Skin epidermis (tissue), 12 donors: ENCODE data around the gene RPS13.
"Not testable (repeated sequence)": the region's sequence is repeated elsewhere in the genome, so short reads cannot be mapped to it uniquely, and the experiment has no call there.

Experiments used
- H3K27ac ChIP-seq, 21 experiments: fragments of 200-600 bp; sonication (generic) in 11 of 21; one replicate each; pipeline ENCODE4 v1.5.0; 2020; ENCODE audit warnings: mild to moderate bottlenecking in 3 of 21, inconsistent platforms in 2 of 21, moderate library complexity in 2 of 21
- H3K4me3 ChIP-seq, 7 experiments: fragments of 200-600 bp; sonication (generic) in 2 of 7; one replicate each; pipeline ENCODE4 v1.5.0; 2020; ENCODE audit warnings: inconsistent platforms in 2 of 7, mild to moderate bottlenecking in 2 of 7, moderate library complexity in 1 of 7

RPS13 gene

DNA sequence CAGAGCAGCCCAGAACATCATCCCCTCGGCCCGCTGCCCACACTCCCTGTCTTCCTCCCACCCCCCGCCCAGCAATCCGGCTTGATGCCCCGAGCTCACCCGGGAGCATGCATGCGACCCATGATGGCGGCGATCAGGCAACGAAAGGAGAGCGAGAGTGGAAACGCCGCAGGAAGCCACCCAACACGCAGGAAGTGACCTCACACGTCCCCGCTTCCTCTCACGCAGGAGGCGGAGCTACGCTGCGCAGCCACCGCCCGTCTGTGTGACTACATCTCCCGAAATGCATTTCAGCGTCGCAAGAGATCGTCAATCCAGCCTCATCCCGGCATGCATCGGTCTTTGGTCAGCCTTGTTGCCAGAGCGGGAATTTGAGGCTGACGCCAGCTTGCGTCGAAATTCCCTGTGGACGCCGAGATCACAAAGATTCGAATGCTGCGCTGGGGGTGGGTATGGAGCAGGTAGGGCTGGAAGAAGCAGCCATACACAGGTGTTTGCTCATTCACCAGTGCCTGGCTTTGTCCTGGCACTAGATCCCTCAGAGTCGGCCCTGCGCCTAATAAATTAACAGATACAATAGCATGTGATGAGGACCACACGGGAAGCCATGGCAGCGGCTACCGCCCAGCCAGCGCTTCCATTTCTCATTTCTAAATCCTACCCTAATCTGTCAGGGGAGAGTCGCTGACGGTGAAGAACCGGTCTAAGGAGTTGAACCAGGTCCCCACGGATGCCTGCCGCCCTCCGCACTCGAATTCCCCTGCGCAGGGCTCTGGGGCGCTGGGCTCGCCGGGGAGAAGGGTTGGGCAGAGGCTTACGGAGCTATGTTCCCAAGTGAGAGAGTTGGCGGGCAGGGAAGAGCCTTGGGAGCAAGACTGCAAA lies at the start of gene RPS13:
Gene RPS13 (minus strand): TSS at position 148 of the 882 bp plus-strand sequence. CDS start 26 bp downstream, at position 122.
- peak within 1 kb of the TSS; percentile 86 to 98 (median 95) for H3K27ac ChIP-seq
- H3K4me3 ChIP-seq, result peak within 1 kb of the TSS; percentile 82 to 96 (median 92)

DNA sequence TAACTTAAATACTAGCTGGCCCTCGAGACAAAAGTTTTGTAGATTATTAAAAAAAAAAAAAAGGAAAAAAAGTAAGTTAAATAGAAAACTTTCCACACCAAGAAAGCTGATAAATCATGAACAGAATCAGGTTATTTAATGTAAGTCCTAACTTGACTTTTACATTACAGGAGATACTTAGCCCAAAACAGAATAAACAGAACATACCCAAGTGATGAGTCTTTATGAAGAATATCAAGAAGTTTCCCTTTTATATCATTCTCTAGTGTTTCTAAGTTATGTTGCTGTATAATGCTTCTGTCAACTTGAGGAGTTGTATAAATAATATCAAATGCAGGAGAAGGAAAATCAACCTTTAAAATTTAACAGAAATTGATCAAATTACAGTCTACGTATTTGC lies 44.5 kb upstream of the RPS13 start:
- Histone ChIP-seq H3K27ac (no peak overlapping the region), H3K4me3 (no peak overlapping the region)

DNA sequence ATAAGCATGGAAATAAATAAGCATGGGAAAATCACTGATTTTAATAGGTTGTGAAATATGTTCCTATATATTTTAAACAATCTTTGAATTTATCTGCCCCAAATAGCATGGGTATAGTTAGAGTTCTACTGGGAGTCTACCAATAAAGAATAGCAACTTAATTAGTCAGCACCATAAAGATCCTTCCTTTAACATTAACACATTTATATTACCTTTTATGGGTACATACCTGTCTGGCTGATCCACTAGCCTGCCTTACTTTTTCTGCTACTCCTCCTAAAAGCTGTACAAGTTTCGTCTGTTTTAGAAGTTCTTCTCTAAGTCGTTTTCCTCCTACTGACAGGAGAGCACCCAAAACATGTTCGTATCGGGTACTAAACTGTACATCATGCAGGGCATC lies 39.8 kb upstream of the RPS13 start:
- Histone ChIP-seq H3K27ac (no peak overlapping the region), H3K4me3 (no peak overlapping the region)

DNA sequence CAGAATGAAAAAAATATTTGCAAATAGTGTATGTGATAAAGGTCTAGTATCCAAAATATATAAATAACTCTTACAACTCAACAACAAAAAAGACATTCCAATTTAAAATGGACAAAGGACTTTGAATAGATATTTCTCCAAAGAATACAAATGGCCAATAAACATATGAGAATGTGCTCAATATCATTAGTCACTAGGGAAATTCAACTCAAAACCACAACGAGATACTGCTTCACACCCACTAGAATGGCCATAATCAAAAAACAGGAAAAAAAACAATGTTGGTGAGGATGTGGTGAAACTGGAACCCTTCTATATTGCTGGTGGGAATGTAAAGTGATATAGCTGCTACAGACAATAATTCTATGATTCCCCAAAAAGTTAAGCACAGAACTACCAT lies 38.6 kb upstream of the RPS13 start:
- H3K27ac ChIP-seq, result no peak overlapping the region
- no peak overlapping the region for H3K4me3 ChIP-seq

DNA sequence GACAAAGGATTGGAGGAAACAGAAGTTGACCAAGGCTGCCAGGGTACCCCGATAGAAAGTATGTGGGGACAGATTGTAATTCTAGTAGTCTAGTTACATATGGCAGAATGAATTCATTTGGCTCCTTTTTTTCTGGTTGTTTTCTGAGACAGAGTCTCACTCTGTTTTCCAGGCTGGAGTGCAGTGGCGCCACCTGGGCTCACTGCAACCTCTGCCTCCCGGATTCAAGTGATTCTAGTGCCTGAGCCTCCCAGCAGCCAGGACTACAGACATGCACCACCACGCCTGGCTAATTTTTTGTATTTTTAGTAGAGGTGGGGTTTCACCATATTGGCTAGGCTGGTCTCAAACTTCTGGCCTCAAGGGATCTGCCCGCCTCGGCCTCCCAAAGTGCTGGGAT lies 30.3 kb upstream of the RPS13 start:
- H3K27ac ChIP-seq, H3K4me3 ChIP-seq: not testable (repeated sequence)

DNA sequence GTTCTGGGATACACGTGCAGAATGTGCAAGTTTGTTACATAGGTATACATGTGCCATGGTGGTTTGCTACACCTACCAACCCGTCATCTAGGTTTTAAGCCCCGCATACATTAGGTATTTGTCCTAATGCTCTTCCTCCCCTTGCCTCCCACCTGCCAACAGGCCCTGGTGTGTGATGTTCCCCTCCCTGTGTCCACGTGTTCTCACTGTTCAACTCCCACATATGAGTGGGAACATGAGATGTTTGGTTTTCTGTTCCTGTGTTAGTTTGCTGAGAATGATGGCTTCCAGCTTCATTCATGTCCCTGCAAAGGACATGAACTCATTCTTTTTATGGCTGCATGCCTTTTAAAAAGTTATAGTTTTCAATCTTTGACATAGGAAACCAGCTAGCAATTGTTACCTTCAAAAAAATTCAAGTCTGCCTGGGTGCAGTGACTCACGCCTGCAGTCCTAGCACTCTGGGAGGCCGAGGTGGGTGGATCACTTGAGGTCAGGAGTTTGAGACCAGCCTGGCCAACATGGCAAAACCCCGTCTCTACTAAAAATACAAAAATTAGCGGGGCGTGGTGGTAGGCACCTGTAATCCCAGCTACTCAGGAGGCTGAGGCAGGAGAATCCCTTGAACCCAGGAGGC lies 28.1 kb upstream of the RPS13 start:
- not testable (repeated sequence) for H3K4me3 ChIP-seq, H3K27ac ChIP-seq

DNA sequence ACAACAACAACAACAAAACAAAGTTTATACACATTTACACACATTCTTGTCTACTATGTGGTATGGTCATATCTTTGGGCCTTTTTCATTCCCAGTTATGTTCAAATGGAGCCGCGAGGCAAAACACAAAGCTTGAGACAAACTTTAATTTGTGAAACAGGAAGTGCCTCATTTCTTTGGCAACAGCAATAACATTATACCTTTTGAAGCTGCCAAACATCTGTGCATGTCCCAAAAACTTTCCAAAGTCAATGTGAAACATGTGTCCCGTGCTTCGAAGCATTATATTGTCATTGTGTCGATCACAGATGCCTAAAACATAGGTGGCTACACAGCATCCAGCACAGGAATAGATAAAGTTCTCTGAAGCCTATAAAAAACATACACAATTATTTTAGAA lies 25.0 kb upstream of the RPS13 start:
- Histone ChIP-seq H3K27ac (no peak overlapping the region), H3K4me3 (no peak overlapping the region)

DNA sequence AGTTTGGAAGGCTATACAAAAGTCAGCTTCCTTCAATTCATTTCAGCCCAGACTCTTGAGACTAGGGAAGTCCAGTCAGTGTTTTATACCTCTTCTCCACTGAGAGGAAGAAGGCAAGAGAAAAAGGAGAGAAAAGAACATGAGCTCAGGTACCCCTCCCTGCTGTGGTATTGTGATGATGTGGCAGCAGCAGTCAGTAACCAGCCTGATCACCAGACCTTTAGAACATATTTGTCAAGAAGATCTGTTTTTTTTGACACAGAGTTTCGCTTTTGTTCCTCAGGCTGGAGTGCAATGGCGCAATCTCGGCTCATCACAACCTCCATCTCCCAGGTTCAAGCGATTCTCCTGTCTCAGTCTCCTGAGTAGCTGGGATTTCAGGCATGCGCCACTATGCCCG lies 21.2 kb upstream of the RPS13 start:
- peak overlapping the region in 3 of 21 experiments; percentile 21 to 58 (median 26) for H3K27ac ChIP-seq

DNA sequence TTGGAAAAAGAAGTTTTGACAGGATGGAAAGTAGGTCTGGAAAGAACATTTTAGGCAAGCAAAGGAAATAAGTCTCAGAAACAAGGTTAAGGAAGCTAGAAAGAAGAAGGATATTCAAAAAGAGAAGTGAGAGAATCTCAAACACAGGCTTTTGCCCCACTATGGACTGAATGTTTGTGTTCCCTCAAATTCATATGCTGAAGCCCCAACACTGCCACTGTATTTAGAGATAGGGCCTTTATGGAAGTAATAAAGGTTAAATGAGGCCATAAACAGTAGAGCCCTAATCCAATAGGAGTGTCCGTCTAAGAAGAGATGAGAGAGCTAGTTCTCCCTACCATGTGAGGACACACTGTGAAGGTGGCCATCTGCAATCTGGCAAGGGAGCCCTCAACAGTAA lies 20.6 kb upstream of the RPS13 start:
- Histone ChIP-seq H3K27ac (peak overlapping the region in 3 of 21 experiments; percentile 21 to 58 (median 26)), H3K4me3 (no peak overlapping the region)

More for the DNA sequence above, 21.2 kb upstream of the RPS13 start:
- H3K4me3 ChIP-seq, result no peak overlapping the region

DNA sequence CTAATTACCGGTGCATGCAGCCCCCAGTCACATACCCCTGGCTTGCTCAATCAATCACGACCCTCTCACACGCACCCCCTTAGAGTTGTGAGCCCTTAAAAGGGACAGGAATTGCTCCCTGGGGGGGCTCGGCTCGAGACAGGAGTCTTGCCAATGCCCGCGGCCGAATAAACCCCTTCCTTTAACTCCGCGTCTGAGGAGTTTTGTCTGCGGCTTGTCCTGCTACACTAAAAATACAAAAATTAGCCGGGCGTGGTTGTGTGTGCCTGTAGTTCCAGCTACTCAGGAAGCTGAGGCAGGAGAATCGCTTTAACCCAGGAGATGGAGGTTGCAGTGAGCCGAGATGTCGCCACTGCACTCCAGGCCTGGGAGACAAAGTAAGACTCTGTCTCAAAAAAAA lies 8.5 kb upstream of the RPS13 start:
- H3K27ac ChIP-seq, result not testable (repeated sequence)

DNA sequence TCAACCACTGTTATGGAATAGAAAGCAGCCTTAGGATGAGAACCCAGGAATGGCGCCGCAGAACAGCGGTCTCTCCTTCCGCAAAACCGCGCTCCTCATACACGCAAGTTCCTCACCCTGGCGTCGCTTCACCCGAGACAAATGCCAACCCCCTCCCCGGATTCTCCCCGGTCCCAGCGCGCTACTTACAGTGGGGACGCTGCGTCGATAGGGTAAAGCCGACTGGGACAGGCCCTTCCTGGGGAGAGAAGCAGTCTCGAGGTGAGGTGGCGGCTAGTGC lies 287 bp downstream of the RPS13 start:
- Histone ChIP-seq H3K27ac (peak overlapping the region; percentile 86 to 98 (median 95)), H3K4me3 (peak overlapping the region; percentile 82 to 96 (median 92))

More for the DNA sequence above, 8.5 kb upstream of the RPS13 start:
- not testable (repeated sequence) for H3K4me3 ChIP-seq

DNA sequence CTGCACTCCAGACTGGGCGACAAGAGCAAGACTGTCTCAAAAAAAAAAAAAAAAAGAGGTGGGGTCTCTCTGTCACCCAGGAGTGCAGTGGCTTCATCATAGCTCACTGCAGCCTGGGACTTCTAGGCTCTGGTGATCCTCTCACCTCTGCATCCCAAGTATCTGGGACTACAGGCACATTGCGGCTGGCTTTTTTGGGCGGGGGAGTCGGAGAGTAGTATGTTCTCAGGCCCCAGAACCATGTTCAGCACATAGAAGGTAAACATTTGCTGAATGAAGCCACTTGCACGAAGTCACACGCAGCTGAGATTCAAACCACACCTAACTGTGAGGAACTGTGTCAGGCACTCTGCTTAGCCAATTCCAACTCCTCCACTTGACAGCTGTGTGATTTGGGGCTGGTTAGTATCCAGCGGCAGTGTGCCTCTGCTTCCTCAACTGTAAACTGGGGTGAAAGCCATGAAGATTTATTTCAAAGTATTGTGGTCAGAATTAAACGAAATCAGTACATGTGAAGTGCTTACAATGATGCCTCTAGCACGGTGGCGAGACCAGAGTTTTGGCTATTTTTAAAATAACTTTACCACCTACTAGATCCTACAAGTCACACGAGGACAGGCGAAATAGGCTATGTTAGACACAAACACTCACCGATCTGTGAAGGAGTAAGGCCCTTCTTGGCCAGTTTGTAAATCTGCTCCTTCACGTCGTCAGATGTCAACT lies 789 bp downstream of the RPS13 start:
- Histone ChIP-seq H3K27ac (peak overlapping the region; percentile 86 to 98 (median 95)), H3K4me3 (peak overlapping the region; percentile 82 to 96 (median 92))

DNA sequence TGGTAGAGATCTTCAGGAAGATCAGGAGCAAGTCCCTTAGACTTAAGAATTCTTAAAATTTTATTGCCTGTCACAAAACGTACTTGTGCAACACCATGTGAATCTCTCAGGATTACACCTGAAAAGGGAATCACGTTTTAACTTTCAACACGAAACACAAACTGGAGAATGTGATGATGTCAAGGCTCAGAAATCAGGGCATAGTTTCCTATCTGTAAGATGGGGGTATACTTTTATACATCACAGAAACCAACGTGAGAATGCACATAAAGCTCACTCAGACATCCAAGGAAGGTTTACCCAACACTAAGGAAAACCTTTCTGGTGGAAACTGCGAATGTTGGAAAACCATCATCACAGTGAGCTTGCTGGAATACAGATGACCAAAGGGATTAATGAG lies 2.0 kb downstream of the RPS13 start:
- H3K4me3 ChIP-seq, result peak overlapping the region in 1 of 7 experiments; percentile 84
- H3K27ac ChIP-seq, result peak overlapping the region in 1 of 21 experiments; percentile 38

DNA sequence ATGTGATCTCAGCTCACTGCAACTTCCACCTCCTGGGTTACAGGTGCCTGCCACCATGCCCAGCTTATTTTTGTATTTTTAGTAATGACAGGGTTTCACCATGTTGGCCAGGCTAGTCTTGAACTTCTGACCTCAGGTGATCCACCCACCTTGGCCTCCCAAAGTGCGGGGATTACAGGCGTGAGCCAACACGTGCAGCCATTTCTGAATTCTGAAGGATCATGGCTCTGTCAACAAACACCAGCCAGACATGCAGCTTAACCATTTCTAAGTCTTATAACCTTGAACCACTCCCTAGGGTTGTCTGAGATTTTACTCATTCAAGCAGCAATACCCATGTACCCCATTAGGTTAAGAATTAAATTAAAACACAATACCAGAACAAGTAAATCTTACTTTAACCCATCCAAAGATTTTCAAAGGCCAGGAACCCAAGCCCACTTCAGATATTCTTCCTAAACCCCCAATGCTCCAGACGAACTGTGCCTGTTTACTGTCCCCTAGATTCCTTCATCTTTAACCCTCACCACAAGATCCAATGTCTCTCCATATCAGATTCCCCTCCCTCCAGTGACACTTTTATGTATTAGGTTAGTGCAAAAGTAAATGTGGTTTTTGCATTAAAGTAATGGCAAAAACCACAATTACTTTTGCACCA lies 4.0 kb downstream of the RPS13 start:
- Histone ChIP-seq H3K4me3 (no peak overlapping the region), H3K27ac (no peak overlapping the region)

DNA sequence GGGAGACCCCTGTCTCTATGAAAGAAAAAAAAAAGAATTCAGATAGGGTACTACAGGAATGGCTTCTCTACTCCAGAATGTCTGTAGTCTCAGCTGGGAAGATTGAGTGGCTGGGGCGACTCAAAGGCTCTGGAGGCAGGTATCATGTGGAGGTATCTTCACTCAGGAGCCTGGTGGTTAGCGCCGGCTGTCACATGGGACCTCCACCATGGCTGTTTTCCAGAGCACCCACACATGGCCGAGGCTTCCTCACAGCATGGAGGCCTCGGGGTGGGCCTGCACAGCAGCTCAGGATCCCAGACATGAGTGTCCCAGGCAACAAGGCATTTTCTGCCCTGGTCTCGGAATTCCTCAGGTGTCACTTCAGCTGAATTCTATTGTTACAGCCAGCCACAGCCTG lies 10.1 kb downstream of the RPS13 start:
- Histone ChIP-seq H3K4me3 (no peak overlapping the region), H3K27ac (no peak overlapping the region)

DNA sequence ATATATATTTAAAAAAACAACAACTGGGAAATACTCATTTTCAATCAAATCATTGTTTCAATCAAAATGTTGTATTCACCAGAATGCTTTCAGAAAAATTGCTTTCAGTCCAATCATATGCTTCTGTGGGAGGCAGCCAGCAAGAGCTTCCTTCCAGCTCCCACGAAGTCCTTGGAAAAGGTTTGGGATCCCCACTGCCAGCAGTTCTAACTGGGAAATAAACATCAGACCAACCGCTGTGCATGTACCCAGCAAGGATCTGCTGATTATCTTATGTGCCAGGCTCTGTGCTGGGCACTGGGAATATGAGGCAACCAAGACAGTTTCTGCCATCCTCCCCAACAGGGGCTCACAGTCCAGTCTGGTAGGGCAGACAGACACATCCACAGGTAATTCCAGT lies 10.8 kb downstream of the RPS13 start:
- Histone ChIP-seq H3K4me3 (no peak overlapping the region), H3K27ac (no peak overlapping the region)

DNA sequence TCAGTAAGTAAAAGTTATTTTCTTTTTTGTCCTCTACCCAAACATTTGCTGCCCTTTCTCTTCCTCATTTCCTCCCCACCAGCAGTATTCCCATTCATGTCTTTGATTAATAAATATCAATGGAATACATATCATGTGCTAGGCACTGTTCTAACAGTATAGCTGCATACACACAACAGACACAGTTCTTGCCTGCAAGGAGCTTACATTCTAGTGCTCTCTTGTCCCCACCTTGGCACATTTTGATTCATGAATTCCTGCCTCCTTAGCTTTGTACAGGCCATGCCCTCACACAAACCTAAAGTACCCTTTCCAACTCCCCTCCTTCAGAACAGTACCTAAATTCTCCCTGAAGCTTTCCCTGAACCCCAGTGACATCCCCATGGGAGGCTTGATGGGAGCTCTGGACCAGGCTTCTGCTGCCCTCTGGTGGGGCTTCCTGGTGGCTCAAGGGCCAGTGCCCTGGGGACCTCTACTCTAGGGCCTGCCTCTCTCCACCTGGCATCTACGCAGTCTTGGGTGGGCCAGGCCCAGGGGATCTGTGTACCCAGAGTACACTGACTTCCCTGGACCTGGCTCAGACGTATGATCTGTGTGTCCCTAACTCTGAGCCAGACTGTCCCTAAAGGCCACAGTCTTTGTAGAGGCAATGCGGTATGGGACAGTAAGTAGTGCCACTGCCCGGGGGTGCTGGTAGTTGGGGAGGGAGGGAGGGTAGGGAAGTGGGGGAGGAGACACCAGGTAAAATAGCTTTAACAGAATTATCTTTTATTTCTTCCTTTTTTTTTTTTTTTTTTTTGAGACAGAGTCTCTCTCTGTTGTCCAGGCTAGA lies 14.1 kb downstream of the RPS13 start:
- no peak overlapping the region for H3K27ac ChIP-seq
- H3K4me3 ChIP-seq, result no peak overlapping the region

DNA sequence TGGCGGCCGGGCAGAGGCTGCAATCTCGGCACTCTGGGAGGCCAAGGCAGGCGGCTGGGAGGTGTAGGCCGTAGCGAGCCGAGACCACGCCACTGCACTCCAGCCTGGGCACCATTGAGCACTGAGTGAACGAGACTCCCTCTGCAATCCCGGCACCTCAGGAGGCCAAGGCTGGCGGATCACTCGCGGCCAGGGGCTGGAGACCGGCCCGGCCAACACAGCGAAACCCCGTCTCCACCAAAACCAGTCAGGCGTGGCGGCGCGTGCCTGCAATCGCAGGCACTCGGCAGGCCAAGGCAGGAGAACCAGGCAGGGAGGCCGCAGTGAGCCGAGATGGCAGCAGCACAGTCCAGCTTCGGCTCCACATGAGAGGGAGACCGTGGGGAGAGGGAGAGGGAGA lies 26.3 kb downstream of the RPS13 start:
- not testable (repeated sequence) for H3K27ac ChIP-seq, H3K4me3 ChIP-seq

DNA sequence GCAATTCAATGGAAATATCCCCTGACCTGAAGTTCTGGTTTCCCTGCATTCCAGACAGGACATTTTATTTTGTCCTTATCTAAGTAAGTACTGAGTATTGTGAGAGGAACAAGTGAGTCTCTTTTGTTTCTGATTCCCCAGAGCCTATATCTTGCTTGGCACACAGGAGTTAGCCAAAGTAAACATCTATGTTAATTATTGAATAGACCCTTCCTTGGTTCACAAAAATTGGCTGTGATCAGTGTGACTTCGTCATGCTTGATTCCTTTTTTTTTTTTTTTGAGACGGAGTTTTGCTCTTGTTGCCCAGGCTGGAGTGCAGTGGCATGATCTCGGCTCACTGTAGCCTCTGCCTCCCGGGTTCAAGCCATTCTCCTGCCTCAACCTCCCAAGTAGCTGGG lies 29.0 kb downstream of the RPS13 start:
- not testable (repeated sequence) for H3K4me3 ChIP-seq, H3K27ac ChIP-seq
